K562 (cell line): ENCODE data around the gene WWOX. TPM values are rescaled to one million over a fixed set of nuclear protein-coding genes. Genes with fewer than 3 reads are reported as not detected.

Experiments
- ATAC-seq: fragments of 200-7000 bp; cut with Tn5 transposase; 3 replicates; pipeline ENCODE4 v1.9.1; 2020; ENCODE audit warnings: moderate library complexity
- BruUV-seq: library from RNA; stranded (reverse); fragments of 400-500 nt; replicated peaks from 2 replicates; lab custom pipeline; 2021; lab: Mats Ljungman, UMichigan
- CTCF ChIA-PET: fragments of 300-600 bp; formaldehyde crosslinking; extraction: SDS; loops from one replicate; lab custom pipeline; 2021; ENCODE audit warnings: low intra/inter-chr PET ratio; lab: Yijun Ruan, JAX
- POLR2A ChIA-PET: fragments of 300-600, 350-650 bp; sonication (Branson Sonifier 250); formaldehyde crosslinking; extraction: SDS; loops from one replicate; lab custom pipeline; 2021; ENCODE audit warnings: antibody characterized with exemption, inconsistent platforms; lab: Yijun Ruan, JAX
- DNase-seq, 4 experiments: peaks; one replicate each; pipeline versions ENCODE4 v3.0.0 to v3.0.0-alpha.2; 2011 to 2018; ENCODE audit warnings: low spot score in 3 of 4, mixed read lengths in 3 of 4; ENCODE audit errors: extremely low read depth in 1 of 4
- FAIRE-seq: peaks from 2 replicates; lab custom pipeline; 2011; peaks lifted over from hg19 to GRCh38; lab: Jason Lieb, UNC
- H2AFZ ChIP-seq: 2 replicates; pipeline ENCODE4 v1.6.0; 2011; ENCODE audit warnings: low read depth, low read length, control low read depth, inconsistent platforms
- H3K27ac ChIP-seq: fragments of 200-600 bp; 3 replicates; pipeline ENCODE4 v1.8.0; 2011; ENCODE audit warnings: low read depth, mild to moderate bottlenecking, control low read depth, inconsistent platforms, low read length, moderate library complexity, mixed read lengths; ENCODE audit errors: extremely low read depth
- H3K27me3 ChIP-seq, 2 experiments: fragments of 300-600 bp in 1 of 2; 2 replicates in 1 of 2; 3 replicates in 1 of 2; pipeline versions ENCODE4 v1.6.0 to v1.8.0; 2011; ENCODE audit warnings: inconsistent platforms in 2 of 2, low read length in 2 of 2, mild to moderate bottlenecking in 1 of 2, mixed read lengths in 1 of 2, moderate library complexity in 1 of 2; ENCODE audit not compliant: control insufficient read depth in 2 of 2, insufficient read depth in 2 of 2
- H3K36me3 ChIP-seq: fragments of 300-600 bp; 3 replicates; pipeline ENCODE4 v1.8.0; 2011; ENCODE audit warnings: mild to moderate bottlenecking, low read length, inconsistent platforms; ENCODE audit not compliant: control insufficient read depth, insufficient read depth
- H3K4me1 ChIP-seq, 2 experiments: fragments of 200-600 bp in 1 of 2; replicated peaks in 1 of 2; 2 replicates in 1 of 2; 3 replicates in 1 of 2; pipeline versions ENCODE4 v1.5.1 to v1.8.0; 2011; ENCODE audit warnings: inconsistent platforms in 2 of 2, low read length in 2 of 2, mild to moderate bottlenecking in 1 of 2, mixed read lengths in 1 of 2, moderate library complexity in 1 of 2; ENCODE audit not compliant: control insufficient read depth in 2 of 2, insufficient read depth in 2 of 2
- H3K4me2 ChIP-seq: 2 replicates; pipeline ENCODE4 v1.6.1; 2011; ENCODE audit warnings: low read length, control low read depth, inconsistent platforms, mixed read lengths; ENCODE audit not compliant: insufficient read depth
- H3K4me3 ChIP-seq: fragments of 200-600 bp; sonication (generic), shearing (Covaris generic); 2 replicates; pipeline ENCODE4 v1.5.1; 2016; ENCODE audit warnings: control low read depth, inconsistent platforms
- H3K79me2 ChIP-seq: fragments of 200-600 bp; 3 replicates; pipeline ENCODE4 v1.8.0; 2011; ENCODE audit warnings: low read length, inconsistent platforms; ENCODE audit not compliant: control insufficient read depth, insufficient read depth
- H3K9ac ChIP-seq, 2 experiments: 2 replicates each; pipeline versions ENCODE4 v1.6.0 to v1.6.1; 2011; ENCODE audit warnings: low read depth in 2 of 2, low read length in 2 of 2, control low read depth in 1 of 2, inconsistent platforms in 1 of 2, mild to moderate bottlenecking in 1 of 2, mixed read lengths in 1 of 2; ENCODE audit not compliant: insufficient read depth in 1 of 2
- H3K9me1 ChIP-seq: one replicate; pipeline ENCODE4 v1.6.0; 2011; ENCODE audit warnings: inconsistent platforms, mild to moderate bottlenecking, low read length, moderate library complexity; ENCODE audit not compliant: control insufficient read depth, insufficient read depth
- H3K9me3 ChIP-seq: replicated peaks from 2 replicates; pipeline ENCODE4 v1.5.1; 2011; ENCODE audit warnings: low read depth, low read length, inconsistent platforms; ENCODE audit not compliant: control insufficient read depth, insufficient read depth
- H4K20me1 ChIP-seq: replicated peaks from 2 replicates; pipeline ENCODE4 v1.6.1; 2011; ENCODE audit warnings: low read length, inconsistent platforms, mixed read lengths; ENCODE audit not compliant: control insufficient read depth, insufficient read depth
- CHAMP1 ChIP-seq: fragments of 450-650 bp; IDR thresholded peaks from 2 replicates; pipeline ENCODE4 v1.6.1; 2016; ENCODE audit warnings: mild to moderate bottlenecking
- DEAF1 ChIP-seq: fragments of 450-650 bp; formaldehyde crosslinking; IDR thresholded peaks from 2 replicates; pipeline ENCODE4 v1.4.0; 2020; ENCODE audit warnings: mild to moderate bottlenecking, moderate library complexity
- ELF4 ChIP-seq: fragments of 450-650 bp; formaldehyde crosslinking; IDR thresholded peaks from 2 replicates; pipeline ENCODE4 v1.4.0; 2022; ENCODE audit warnings: missing genetic modification characterization
- GABPB1 ChIP-seq: sonication (generic); formaldehyde crosslinking; IDR thresholded peaks from 2 replicates; pipeline ENCODE4 v1.8.0; 2022; ENCODE audit warnings: mild to moderate bottlenecking, missing genetic modification reagents
- PRDM10 ChIP-seq: fragments of 450-650 bp; IDR thresholded peaks from 2 replicates; pipeline ENCODE4 v1.6.1; 2018; ENCODE audit not compliant: partially characterized antibody
- RFX7 ChIP-seq: fragments of 250-450 bp; sonication (Bioruptor Pico); IDR thresholded peaks from 2 replicates; pipeline ENCODE4 v1.5.1; 2021; ENCODE audit warnings: mild to moderate bottlenecking
- ZKSCAN1 ChIP-seq: fragments of 150-350 bp; IDR thresholded peaks from 2 replicates; pipeline ENCODE4 v1.6.1; 2016; ENCODE audit warnings: low read depth, low read length
- WGBS: fragments of 100-300 bp; shearing (Covaris generic); methylation state at CpG from one replicate; pipeline ENCODE4 v1.1.6; 2016; ENCODE audit warnings: low coverage, mixed read lengths; ENCODE audit not compliant: insufficient coverage; ENCODE audit errors: missing lambda C conversion rate; 5-methylcytosine and 5-hydroxymethylcytosine counted together
- in situ Hi-C: fragments of 300-500 bp; cut with MboI; formaldehyde crosslinking; loops from 4 replicates; pipeline ENCODE4 v1.15.0; 2018; ENCODE audit warnings: inconsistent platforms, mixed read lengths
- intact Hi-C: fragments of 100-400 bp; cut with micrococcal nuclease; formaldehyde crosslinking; loops from 2 replicates; pipeline ENCODE4 v1.14.2; 2022
- polyA plus RNA-seq, 8 experiments: library from polyadenylated mRNA; depleted of rRNA in 4 of 8; stranded (reverse) in 5 of 8; unstranded in 3 of 8; fragments of >200 nt; fragmentation: Nextera tagmentation in 2 of 8; fragmentation: Illumina TruSeq in 1 of 8; extraction: Ambion mirVana in 2 of 8; extraction: Trizol in 1 of 8; gene quantifications; 2 replicates each; pipeline versions ENCODE4 v1.2.1 to v1.2.3, GENCODE V29; 2011 to 2014; ENCODE audit warnings: inconsistent platforms in 1 of 8, missing spikeins in 1 of 8
- total RNA-seq, 7 experiments: library from RNA; depleted of rRNA in 6 of 7; stranded (reverse); fragments of >200 nt in 6 of 7; fragmentation: Illumina TruSeq in 2 of 7; extraction: Trizol in 2 of 7; gene quantifications; 2 replicates each; pipeline versions ENCODE4 v1.2.1 to v1.2.3, GENCODE V29; 2011 to 2021; ENCODE audit warnings: low replicate concordance in 1 of 7

The WWOX gene
- total and polyA plus RNA-seq, 9 of the 15 experiments (the other 6 are each of a cell fraction or from before 2014, with no cell fraction given), result 1.6 to 22.7 (median 8.1) TPM

- intact Hi-C loops, result no loop called here
- in situ Hi-C loops, result no loop called here
Measured at GRCh38 chr16:78258375-78259065, 159.1 kb downstream of the WWOX start.

GRCh38 chr16:78259873-78260272 is 160.4 kb downstream of the WWOX start:
- BruUV-seq, result no TSS peak
- Histone ChIP-seq H4K20me1 (no peaks in the 10 kb centered on the region), H3K9me3 (no peaks in the 10 kb centered on the region), H3K9ac (no peak overlapping the region), H2AFZ (no peak overlapping the region), H3K4me1 (no peaks in the 10 kb centered on the region), H3K36me3 (no peaks in the 10 kb centered on the region), H3K79me2 (no peaks in the 10 kb centered on the region), H3K4me3 (no peak overlapping the region), H3K4me2 (no peak overlapping the region), H3K9me1 (no peaks in the 10 kb centered on the region), H3K27me3 (peaks cover 0 to 9% of the 10 kb centered on the region in 2 experiments; a peak in 3 of 5 replicates), H3K27ac (no peak overlapping the region)
- intact Hi-C loops, result no loop called here
- POLR2A ChIA-PET, result no interaction called here
- CTCF ChIA-PET, result no interaction called here
- in situ Hi-C loops, result no loop called here
- ATAC-seq (no peak), DNase-seq (no peak), FAIRE-seq (no peak)
- WGBS, result 2% methylated on average over 5 of the region's 5 CpGs
- no peak for TF ChIP-seq ELF4 (CRISPR knock-in tag)
- TF ChIP-seq CHAMP1, result no peak
- TF ChIP-seq ZKSCAN1, result no peak
- no peak for TF ChIP-seq PRDM10
- no peak for TF ChIP-seq DEAF1 (CRISPR knock-in tag)
- TF ChIP-seq GABPB1 (CRISPR knock-in tag), result no peak

More at GRCh38 chr16:78258375-78259065, 159.1 kb downstream of the WWOX start:
- ChIA-PET CTCF (no interaction called here), POLR2A (no interaction called here)
- Histone ChIP-seq H3K4me1 (no peaks in the 10 kb centered on the region), H3K9me1 (no peaks in the 10 kb centered on the region), H3K4me3 (no peak overlapping the region), H3K9ac (no peak overlapping the region), H4K20me1 (no peaks in the 10 kb centered on the region), H3K79me2 (no peaks in the 10 kb centered on the region), H3K27ac (no peak overlapping the region), H3K36me3 (no peaks in the 10 kb centered on the region), H3K4me2 (no peak overlapping the region), H2AFZ (no peak overlapping the region), H3K27me3 (peaks cover 0 to 9% of the 10 kb centered on the region in 2 experiments; a peak in 3 of 5 replicates)
- 4% methylated on average over 9 of the region's 9 CpGs for WGBS
- BruUV-seq, result no TSS peak
- FAIRE-seq, result peak; percentile 23
- no peak for TF ChIP-seq RFX7 (CRISPR knock-in tag)
- TF ChIP-seq, all 486 proteins: peak for 0
- DNase-seq (no peak), ATAC-seq (no peak)
- no peaks in the 10 kb centered on the region for H3K9me3 ChIP-seq
